ENCODE results near the gene SAP30BP. TPM values are rescaled to one million over a fixed set of nuclear protein-coding genes. Genes with fewer than 3 reads are reported as not detected.

The SAP30BP gene
- total RNA-seq, 1 donor: 45.8 TPM

DNA sequence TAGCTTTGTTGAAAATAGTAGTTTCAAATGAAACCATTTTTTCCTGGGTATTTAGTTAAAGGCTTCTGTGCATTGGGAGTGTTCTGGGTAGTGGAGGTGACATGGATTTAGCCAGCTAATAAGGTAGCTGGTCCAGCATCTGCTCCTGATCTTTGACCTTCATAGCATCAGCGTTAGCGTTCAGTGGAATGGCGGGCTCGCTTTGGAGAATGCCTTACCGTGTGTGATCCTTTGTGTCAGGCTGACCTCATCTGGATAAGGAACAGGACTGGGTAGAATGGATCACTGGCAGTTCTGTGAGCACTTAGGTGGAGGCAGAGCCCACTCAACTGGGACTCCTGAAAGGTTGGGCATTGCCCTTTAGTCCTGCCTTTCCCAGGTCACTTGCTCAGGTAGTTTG, 3.7 kb downstream of the SAP30BP start:
- TF ChIP-seq, protein P1, sequence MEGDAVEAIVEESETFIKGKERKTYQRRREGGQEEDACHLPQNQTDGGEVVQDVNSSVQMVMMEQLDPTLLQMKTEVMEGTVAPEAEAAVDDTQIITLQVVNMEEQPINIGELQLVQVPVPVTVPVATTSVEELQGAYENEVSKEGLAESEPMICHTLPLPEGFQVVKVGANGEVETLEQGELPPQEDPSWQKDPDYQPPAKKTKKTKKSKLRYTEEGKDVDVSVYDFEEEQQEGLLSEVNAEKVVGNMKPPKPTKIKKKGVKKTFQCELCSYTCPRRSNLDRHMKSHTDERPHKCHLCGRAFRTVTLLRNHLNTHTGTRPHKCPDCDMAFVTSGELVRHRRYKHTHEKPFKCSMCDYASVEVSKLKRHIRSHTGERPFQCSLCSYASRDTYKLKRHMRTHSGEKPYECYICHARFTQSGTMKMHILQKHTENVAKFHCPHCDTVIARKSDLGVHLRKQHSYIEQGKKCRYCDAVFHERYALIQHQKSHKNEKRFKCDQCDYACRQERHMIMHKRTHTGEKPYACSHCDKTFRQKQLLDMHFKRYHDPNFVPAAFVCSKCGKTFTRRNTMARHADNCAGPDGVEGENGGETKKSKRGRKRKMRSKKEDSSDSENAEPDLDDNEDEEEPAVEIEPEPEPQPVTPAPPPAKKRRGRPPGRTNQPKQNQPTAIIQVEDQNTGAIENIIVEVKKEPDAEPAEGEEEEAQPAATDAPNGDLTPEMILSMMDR (IDR thresholded peaks at IDR 0.05; ENCODE audit: insufficient read depth, low read length): no peak
- H3K4me3 ChIP-seq (ENCODE audit: low read depth, low read length): no peak overlapping the region
- DNase-seq (ENCODE audit: low read depth): no peak

DNA sequence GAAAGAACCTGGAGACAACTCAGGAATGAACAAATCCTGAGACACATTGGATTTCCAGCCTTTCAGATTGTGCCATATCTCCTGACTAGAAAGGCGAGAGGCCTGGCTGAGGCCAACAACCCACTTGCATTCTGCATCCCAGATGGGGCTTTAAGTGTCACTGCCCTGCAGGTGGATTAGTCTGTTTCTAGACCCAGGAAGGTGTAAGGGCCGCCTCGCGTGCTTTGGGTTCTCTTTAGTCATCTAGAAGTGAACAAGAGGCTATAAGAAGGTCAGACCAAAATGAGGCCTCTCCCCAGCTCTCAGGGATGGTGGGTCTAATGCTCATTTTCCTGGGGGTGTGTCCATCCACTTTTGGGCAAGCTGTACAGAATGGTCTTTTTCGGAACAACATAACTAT, 4.9 kb downstream of the SAP30BP start:
- TF ChIP-seq, protein P1 (IDR thresholded peaks at IDR 0.05; ENCODE audit: insufficient read depth, low read length): no peak
- H3K4me3 ChIP-seq (ENCODE audit: low read depth, low read length): no peak overlapping the region

DNA sequence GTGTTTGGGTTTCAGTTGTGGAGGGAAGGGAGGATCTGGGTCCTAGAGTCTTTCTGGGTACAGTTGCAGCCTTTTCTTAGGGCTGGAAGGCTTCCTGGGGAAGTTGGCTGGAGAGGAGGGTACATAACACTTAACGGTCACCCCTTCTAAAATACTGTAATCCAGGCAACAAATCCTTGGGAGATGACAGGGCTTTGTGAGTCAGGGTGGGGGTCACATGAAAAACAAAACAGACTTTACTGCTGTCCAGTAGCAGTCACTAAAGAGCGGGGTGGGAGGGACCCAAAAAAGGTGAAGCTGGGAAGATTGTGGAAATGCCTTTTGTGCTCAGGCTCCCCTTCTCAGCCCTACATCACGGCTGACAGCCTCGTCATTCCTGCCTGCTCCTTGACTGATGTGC, 6.3 kb downstream of the SAP30BP start:
- TF ChIP-seq, protein P1 (IDR thresholded peaks at IDR 0.05; ENCODE audit: insufficient read depth, low read length): no peak
- DNase-seq (ENCODE audit: low read depth): no peak
- H3K4me3 ChIP-seq (ENCODE audit: low read depth, low read length): no peak overlapping the region

More for the DNA sequence above, 4.9 kb downstream of the SAP30BP start:
- DNase-seq (ENCODE audit: low read depth): no peak

DNA sequence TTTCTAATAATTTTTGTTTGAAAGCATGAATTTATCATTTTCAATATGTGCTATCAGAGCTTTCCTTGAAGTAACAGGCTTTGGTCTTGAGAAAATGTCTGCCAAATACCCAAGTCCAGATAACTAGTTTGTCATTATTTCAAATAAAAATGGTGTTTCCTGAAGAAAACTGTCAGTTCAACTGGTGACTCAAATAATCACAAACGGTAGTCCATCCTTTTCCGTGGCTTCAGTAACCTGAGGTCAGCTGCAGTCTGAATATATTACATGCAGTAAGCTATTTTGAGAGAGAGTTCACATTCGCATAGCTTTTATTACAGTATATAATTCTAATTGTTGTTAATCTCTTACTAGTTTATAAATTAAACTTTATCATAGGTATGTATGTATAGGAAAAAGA, 9.3 kb downstream of the SAP30BP start:
- no peak overlapping the region for H3K4me3 ChIP-seq (ENCODE audit: low read depth, low read length)
- TF ChIP-seq, protein P1 (IDR thresholded peaks at IDR 0.05; ENCODE audit: insufficient read depth, low read length): no peak

DNA sequence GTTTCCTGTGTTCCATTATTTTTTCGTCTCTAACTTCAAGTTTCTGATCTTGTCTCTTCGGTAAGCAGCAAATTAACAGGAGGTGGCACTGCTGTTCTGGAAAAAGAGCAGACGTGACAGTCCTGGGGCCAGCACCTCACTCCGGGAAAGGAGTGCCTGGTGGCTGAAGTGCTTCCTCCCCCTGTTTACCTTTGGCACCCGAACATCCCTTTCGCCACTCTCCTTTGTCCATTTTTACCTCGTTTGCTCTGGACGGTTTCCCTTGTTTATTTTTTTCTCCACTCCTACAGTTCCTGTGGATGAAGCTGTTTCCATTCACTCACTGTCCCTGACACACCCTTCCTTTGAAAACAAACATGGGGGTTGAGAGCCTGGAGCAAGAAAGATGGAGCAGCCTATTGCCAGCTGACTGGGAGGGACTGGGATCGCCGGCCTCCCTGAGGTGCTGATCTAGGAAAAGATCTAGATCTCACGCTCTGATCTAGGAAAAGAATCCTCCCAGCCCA, 12.6 kb downstream of the SAP30BP start:
- no peak for DNase-seq (ENCODE audit: low read depth)
- TF ChIP-seq, protein P1 (IDR thresholded peaks at IDR 0.05; ENCODE audit: insufficient read depth, low read length): no peak
- H3K4me3 ChIP-seq (ENCODE audit: low read depth, low read length): no peak overlapping the region

More for the DNA sequence above, 9.3 kb downstream of the SAP30BP start:
- no peak for DNase-seq (ENCODE audit: low read depth)

DNA sequence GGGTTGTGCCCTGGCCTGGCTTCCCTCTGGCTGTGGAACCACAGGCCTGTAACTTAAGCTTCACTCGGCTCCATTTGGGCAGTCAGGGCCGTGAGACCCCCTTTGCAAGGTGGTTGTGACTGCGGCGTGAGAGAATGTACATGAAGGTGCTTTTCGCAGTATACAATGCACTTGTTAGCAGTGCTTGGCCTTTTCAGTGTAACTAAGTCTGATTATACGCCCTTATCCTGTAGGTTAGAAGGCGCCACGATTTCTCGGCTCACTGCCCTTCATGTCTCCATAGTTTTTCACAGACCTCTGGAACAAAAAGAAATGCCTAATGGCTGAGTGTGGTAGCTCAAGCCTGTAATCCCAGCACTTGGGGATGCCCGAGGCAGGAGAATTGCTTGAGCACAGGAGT, 13.3 kb downstream of the SAP30BP start:
- no peak for DNase-seq (ENCODE audit: low read depth)
- H3K4me3 ChIP-seq (ENCODE audit: low read depth, low read length): no peak overlapping the region
- TF ChIP-seq, protein P1 (IDR thresholded peaks at IDR 0.05; ENCODE audit: insufficient read depth, low read length): no peak

DNA sequence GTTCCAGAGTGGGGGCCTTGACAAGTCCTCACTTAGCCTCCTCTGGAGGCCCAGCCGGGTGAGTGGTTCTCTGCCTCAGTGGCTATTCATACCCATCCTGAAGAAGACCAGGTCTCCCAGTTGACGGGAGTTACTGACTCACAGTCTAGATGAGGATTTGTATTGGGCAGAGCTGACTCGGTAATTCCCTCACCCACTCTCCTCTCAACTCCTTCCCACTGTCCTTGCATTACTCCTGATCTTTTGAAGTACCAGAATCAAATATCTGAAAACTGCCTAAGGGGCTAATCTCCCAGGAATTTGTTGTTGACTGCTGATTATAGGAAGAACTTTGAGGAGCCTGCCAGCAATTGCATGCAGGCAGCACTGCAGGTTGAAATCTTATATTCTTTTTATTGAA, 14.2 kb downstream of the SAP30BP start:
- no peak overlapping the region for H3K4me3 ChIP-seq (ENCODE audit: low read depth, low read length)
- DNase-seq (ENCODE audit: low read depth): peak; percentile 56
- TF ChIP-seq, protein P1 (IDR thresholded peaks at IDR 0.05; ENCODE audit: insufficient read depth, low read length): no peak

All from fibroblast of the aortic adventitia (primary cell).